GM18870 (cell line): Measurements from ENCODE around the gene AEBP1.

Source experiments
- ATAC-seq: cut with Tn5 transposase; IDR thresholded peaks from one replicate; pipeline ENCODE4 v1.9.1; 2021; ENCODE audit warnings: moderate library complexity; ENCODE audit not compliant: unreplicated experiment

Gene AEBP1

GRCh38 chr7:44066494-44067063 lies 37.6 kb upstream of the AEBP1 start:
- ATAC-seq = no peak

- no peak for ATAC-seq
These were observed 36.8 kb upstream of the AEBP1 start for GRCh38 chr7:44067064-44067951.

- no peak for ATAC-seq
These were observed 36.1 kb upstream of the AEBP1 start for GRCh38 chr7:44068054-44068453.

GRCh38 chr7:44071726-44072363 lies 32.3 kb upstream of the AEBP1 start:
- no peak for ATAC-seq

- no peak for ATAC-seq
These were observed 31.5 kb upstream of the AEBP1 start for GRCh38 chr7:44072364-44073231.

GRCh38 chr7:44073664-44074348 lies 30.3 kb upstream of the AEBP1 start:
- ATAC-seq = no peak

GRCh38 chr7:44074349-44074695 lies 29.8 kb upstream of the AEBP1 start:
- no peak for ATAC-seq

GRCh38 chr7:44075296-44076075 lies 28.7 kb upstream of the AEBP1 start:
- ATAC-seq = no peak

GRCh38 chr7:44076101-44076895 lies 27.8 kb upstream of the AEBP1 start:
- ATAC-seq = no peak

- ATAC-seq = no peak
These were observed 27.1 kb upstream of the AEBP1 start for GRCh38 chr7:44077061-44077460.

GRCh38 chr7:44077681-44078091 lies 26.5 kb upstream of the AEBP1 start:
- no peak for ATAC-seq

- no peak for ATAC-seq
These were observed 25.6 kb upstream of the AEBP1 start for GRCh38 chr7:44078521-44078920.

GRCh38 chr7:44079331-44080021 lies 24.7 kb upstream of the AEBP1 start:
- ATAC-seq = no peak

- no peak for ATAC-seq
These were observed 24.0 kb upstream of the AEBP1 start for GRCh38 chr7:44080118-44080517.

- no peak for ATAC-seq
These were observed 23.4 kb upstream of the AEBP1 start for GRCh38 chr7:44080686-44081265.

- ATAC-seq = no peak
These were observed 22.8 kb upstream of the AEBP1 start for GRCh38 chr7:44081266-44081748.

- ATAC-seq = peak; percentile 86
These were observed 21.5 kb upstream of the AEBP1 start for GRCh38 chr7:44082541-44083207.
